Neural crest cell (in vitro differentiated cells): ENCODE measurements around the gene ADAMTS4. TPM values are rescaled to one million over a fixed set of nuclear protein-coding genes. Genes with fewer than 3 reads are reported as not detected.

ENCODE experiments used
- DNase-seq: peaks from one replicate; pipeline ENCODE4 v3.0.0; 2021; ENCODE audit warnings: low read depth, mixed read lengths, low spot score
- H3K27ac Mint-ChIP-seq: one replicate; pipeline ENCODE4 v1.8.0; 2021; ENCODE audit warnings: mild to moderate bottlenecking, mixed read lengths; ENCODE audit not compliant: unreplicated experiment
- H3K27me3 Mint-ChIP-seq: 2 replicates; pipeline ENCODE4 v1.8.0; 2021; ENCODE audit warnings: low read depth, mild to moderate bottlenecking, mixed read lengths
- H3K36me3 Mint-ChIP-seq: 2 replicates; pipeline ENCODE4 v1.8.0; 2021; ENCODE audit warnings: low read depth, mild to moderate bottlenecking, mixed read lengths
- H3K4me1 Mint-ChIP-seq: 2 replicates; pipeline ENCODE4 v1.8.0; 2021; ENCODE audit warnings: mixed read lengths
- H3K4me3 Mint-ChIP-seq: one replicate; pipeline ENCODE4 v1.8.0; 2021; ENCODE audit warnings: mild to moderate bottlenecking, mixed read lengths
- H3K9me3 Mint-ChIP-seq: 2 replicates; pipeline ENCODE4 v1.8.0; 2021; ENCODE audit warnings: mixed read lengths
- long read RNA-seq: library from polyadenylated mRNA; unstranded; transcript quantifications from one replicate; pipeline ENCODE4 v2.0.0, GENCODE V29; 2020
- total RNA-seq: library from RNA; stranded (reverse); gene quantifications from 2 replicates; pipeline ENCODE4 v1.2.1, GENCODE V29; 2021
- TF ChIP-seq, protein P1 (sequence below): fragments of 200-600 bp; sonication (generic); conservative IDR thresholded peaks from 2 replicates; pipeline ENCODE4 v1.5.0; 2021; ENCODE audit warnings: antibody characterized with exemption, mild to moderate bottlenecking

The ADAMTS4 gene, protein sequence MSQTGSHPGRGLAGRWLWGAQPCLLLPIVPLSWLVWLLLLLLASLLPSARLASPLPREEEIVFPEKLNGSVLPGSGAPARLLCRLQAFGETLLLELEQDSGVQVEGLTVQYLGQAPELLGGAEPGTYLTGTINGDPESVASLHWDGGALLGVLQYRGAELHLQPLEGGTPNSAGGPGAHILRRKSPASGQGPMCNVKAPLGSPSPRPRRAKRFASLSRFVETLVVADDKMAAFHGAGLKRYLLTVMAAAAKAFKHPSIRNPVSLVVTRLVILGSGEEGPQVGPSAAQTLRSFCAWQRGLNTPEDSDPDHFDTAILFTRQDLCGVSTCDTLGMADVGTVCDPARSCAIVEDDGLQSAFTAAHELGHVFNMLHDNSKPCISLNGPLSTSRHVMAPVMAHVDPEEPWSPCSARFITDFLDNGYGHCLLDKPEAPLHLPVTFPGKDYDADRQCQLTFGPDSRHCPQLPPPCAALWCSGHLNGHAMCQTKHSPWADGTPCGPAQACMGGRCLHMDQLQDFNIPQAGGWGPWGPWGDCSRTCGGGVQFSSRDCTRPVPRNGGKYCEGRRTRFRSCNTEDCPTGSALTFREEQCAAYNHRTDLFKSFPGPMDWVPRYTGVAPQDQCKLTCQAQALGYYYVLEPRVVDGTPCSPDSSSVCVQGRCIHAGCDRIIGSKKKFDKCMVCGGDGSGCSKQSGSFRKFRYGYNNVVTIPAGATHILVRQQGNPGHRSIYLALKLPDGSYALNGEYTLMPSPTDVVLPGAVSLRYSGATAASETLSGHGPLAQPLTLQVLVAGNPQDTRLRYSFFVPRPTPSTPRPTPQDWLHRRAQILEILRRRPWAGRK
- 4.6 and 4.8 TPM in 2 replicates for total RNA-seq
- long read RNA-seq = 0 reads

DNA sequence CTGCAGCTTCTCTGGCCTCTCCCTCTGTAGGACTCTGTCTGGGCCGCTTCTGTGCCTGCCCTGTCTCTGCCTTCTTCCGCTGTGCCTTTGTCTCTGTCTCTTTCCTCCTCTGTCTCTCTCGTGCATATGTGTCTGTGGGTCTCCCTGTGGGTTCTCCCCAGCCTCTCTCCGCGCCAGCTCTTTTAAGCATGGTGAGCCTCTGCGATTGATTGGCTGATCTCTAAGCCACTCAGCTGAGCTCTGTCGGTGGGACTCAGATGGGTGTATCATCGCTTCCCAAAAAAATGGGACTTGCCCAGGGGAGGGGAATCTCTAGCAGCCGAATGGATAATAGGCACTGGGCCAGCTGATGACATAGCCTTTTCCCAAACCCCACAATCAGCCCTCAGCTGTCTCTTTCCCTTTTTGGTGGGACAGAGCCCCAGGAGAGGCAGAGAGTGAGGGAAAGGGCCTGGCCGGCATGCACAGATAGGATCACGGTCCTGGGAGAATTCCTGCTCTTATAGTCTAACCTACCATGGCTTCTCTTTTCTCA is at the start of gene ADAMTS4:
TSS of gene ADAMTS4 (minus strand) at position 158 of the 535 bp plus-strand sequence. CDS start 427 bp downstream, outside the sequence.
- no peak for DNase-seq
- Mint-ChIP-seq H3K9me3 (no peaks in the 10 kb centered on the region), H3K36me3 (peaks cover 4% of the 10 kb centered on the region), H3K27me3 (no peaks in the 10 kb centered on the region), H3K4me3 (peak within 1 kb of the TSS; percentile 96), H3K4me1 (peaks cover 60% of the 10 kb centered on the region), H3K27ac (peak within 1 kb of the TSS; percentile 96)
- TF ChIP-seq, protein P1, sequence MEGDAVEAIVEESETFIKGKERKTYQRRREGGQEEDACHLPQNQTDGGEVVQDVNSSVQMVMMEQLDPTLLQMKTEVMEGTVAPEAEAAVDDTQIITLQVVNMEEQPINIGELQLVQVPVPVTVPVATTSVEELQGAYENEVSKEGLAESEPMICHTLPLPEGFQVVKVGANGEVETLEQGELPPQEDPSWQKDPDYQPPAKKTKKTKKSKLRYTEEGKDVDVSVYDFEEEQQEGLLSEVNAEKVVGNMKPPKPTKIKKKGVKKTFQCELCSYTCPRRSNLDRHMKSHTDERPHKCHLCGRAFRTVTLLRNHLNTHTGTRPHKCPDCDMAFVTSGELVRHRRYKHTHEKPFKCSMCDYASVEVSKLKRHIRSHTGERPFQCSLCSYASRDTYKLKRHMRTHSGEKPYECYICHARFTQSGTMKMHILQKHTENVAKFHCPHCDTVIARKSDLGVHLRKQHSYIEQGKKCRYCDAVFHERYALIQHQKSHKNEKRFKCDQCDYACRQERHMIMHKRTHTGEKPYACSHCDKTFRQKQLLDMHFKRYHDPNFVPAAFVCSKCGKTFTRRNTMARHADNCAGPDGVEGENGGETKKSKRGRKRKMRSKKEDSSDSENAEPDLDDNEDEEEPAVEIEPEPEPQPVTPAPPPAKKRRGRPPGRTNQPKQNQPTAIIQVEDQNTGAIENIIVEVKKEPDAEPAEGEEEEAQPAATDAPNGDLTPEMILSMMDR = no peak

DNA sequence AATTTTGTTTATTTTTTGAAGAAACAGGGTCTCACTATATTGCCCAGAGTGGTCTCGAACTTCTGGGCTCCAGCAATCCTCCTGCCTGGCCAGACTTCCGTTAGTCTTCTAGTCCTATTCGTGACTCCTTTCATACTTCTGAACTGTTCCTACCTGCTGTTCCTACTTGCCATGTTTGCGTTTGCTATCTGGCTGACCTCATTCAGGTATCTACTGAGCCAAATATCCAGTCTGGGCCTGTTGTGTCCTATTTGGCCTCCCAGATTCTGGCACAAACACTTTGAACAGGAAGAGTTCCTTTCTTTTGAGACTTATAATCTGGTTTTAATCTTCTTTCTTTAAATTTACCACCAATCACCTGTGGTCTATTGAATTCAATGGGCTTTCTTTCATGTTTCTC is 46.0 kb upstream of the ADAMTS4 start:
- Mint-ChIP-seq H3K4me3 (no peak overlapping the region), H3K27me3 (no peaks in the 10 kb centered on the region), H3K4me1 (no peaks in the 10 kb centered on the region), H3K36me3 (no peaks in the 10 kb centered on the region), H3K27ac (no peak overlapping the region), H3K9me3 (peaks cover 2% of the 10 kb centered on the region)
- TF ChIP-seq, protein P1 = no peak
- DNase-seq = no peak

DNA sequence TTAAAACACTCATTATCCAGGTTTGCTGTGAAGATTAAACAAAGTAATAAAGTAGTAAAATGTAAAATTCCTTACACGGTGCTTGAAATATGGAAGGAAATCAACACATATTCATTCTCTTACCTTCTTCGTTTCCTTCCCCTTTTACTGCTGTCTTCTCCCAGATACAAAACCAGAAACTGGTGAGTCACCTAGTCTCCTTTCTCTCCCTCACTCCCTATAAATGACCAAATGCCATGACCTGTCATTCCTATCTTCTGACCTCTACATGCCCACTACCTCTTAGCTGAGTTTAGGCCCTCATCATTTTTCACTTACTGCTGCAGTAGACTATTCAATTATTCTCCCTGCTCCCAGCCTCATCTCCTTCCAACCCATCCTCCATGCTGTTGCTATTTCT is 43.5 kb upstream of the ADAMTS4 start:
- Mint-ChIP-seq H3K4me1 (peaks cover 9% of the 10 kb centered on the region), H3K4me3 (no peak overlapping the region), H3K27ac (no peak overlapping the region), H3K9me3 (no peaks in the 10 kb centered on the region), H3K27me3 (no peaks in the 10 kb centered on the region), H3K36me3 (no peaks in the 10 kb centered on the region)
- no peak for DNase-seq
- TF ChIP-seq, protein P1 = no peak

DNA sequence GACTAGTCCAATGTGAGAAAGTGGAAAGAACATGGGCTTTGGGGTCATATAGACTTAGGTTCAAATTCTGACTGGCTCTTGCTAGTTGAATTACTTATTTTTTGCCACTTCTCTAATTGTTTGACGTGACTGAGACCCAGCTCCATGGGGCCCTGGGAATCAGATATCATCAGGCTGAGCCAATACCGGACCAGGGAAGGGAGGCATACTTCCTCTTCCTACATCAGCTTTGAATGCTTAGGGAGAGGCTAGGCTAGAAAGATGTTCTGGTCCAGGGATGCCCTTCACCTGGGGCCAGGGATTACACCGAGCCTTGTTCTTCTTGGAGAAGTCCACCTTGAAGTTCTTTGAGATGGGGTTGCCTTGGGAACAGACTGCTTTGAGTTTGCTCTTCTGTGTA is 42.8 kb upstream of the ADAMTS4 start:
- H3K27ac Mint-ChIP-seq = no peak overlapping the region
- peaks cover 9% of the 10 kb centered on the region for H3K4me1 Mint-ChIP-seq

DNA sequence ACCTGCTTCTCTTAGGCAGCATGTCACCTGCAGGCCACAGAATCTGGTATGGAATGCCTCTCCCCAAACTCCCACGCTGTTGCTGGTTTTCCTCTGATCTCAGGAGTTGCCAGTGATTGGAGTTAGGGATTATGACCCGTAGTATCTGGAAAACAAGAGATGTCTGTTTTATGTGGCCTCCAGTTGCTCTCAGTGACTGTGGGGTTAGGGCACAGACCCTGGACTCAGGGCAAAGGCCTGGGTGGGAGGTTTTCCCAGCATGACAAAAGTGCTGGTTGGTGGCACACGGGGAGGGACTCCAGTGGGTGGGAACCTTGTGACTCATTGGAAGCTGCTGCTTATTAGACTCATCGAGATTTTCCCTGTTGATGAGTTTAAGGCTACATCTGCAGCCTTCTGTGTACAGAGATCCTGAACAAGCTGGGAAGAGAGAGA is 39.2 kb upstream of the ADAMTS4 start, which contains the start of gene NR1I3:
TSS of gene NR1I3 (minus strand) at position 165 of the 435 bp plus-strand sequence. CDS start 1,638 bp downstream, outside the sequence.
- DNase-seq = no peak
- H3K9me3 Mint-ChIP-seq = no peaks in the 10 kb centered on the region
- no peaks in the 10 kb centered on the region for H3K36me3 Mint-ChIP-seq
- H3K4me3 Mint-ChIP-seq = no peak within 1 kb of the TSS
- H3K27ac Mint-ChIP-seq = no peak within 1 kb of the TSS
- no peaks in the 10 kb centered on the region for H3K27me3 Mint-ChIP-seq
- TF ChIP-seq, protein P1 = no peak
- H3K4me1 Mint-ChIP-seq = peaks cover 9% of the 10 kb centered on the region

More for the DNA sequence above, 42.8 kb upstream of the ADAMTS4 start:
- DNase-seq = no peak
- H3K4me3 Mint-ChIP-seq = no peak overlapping the region
- no peaks in the 10 kb centered on the region for H3K9me3 Mint-ChIP-seq
- H3K36me3 Mint-ChIP-seq = no peaks in the 10 kb centered on the region
- TF ChIP-seq, protein P1 = no peak
- H3K27me3 Mint-ChIP-seq = no peaks in the 10 kb centered on the region
